ENCODE data around the gene RALGPS1. TPM values are rescaled to one million over a fixed set of nuclear protein-coding genes. Genes with fewer than 3 reads are reported as not detected.

The RALGPS1 gene
- total and polyA plus RNA-seq, 2 of the 8 experiments (the other 6 are each of a cell fraction or from before 2014, with no cell fraction given), result 20.0 to 23.5 TPM

GRCh38 chr9:126971261-126971660 lies 56.7 kb downstream of the RALGPS1 start (continued):
- TF ChIP-seq CHD7 (IDR thresholded peaks at IDR 0.05; ENCODE audit: insufficient replicate concordance, low read length) (no peak), KDM1A (IDR thresholded peaks at IDR 0.05; ENCODE audit: borderline replicate concordance, low read length) (no peak), GTF2F1 (IDR thresholded peaks at IDR 0.05; ENCODE audit: borderline replicate concordance, low read depth, low read length) (no peak), CREB1 (IDR thresholded peaks at IDR 0.05) (no peak), SP4 (IDR thresholded peaks at IDR 0.05; ENCODE audit: low read length) (no peak), EGR1 (IDR thresholded peaks at IDR 0.05; ENCODE audit: borderline replicate concordance, low read depth, low read length) (no peak), SAP30 (IDR thresholded peaks at IDR 0.05; ENCODE audit: insufficient read depth, insufficient replicate concordance, low read length) (no peak), TAF1 (IDR thresholded peaks at IDR 0.05; ENCODE audit: low read depth, low read length) (no peak), ZNF274 (IDR thresholded peaks at IDR 0.05; ENCODE audit: borderline replicate concordance, extremely low read depth, low read length) (no peak), BCL11A (IDR thresholded peaks at IDR 0.05; ENCODE audit: low read depth in 2 of 2, low read length in 2 of 2) (no peak), RFX5 (IDR thresholded peaks at IDR 0.05; ENCODE audit: borderline replicate concordance, low read depth, low read length) (no peak), EP300 (IDR thresholded peaks at IDR 0.05; ENCODE audit: borderline replicate concordance in 1 of 2, low read depth in 2 of 2, low read length in 2 of 2) (no peak), MAFK (IDR thresholded peaks at IDR 0.05; ENCODE audit: low read depth, low read length) (no peak)

Measured in H1 (cell line).